IMR-90 (cell line): ENCODE data around the gene CACNG5. TPM values are rescaled to one million over a fixed set of nuclear protein-coding genes. Genes with fewer than 3 reads are reported as not detected.

Source experiments
- ATAC-seq: fragments of 200-7000 bp; cut with Tn5 transposase; 2 replicates; pipeline ENCODE4 v1.9.1; 2020; ENCODE audit warnings: low read depth, mild to moderate bottlenecking, moderate library complexity
- BruUV-seq: library from RNA; stranded (reverse); fragments of 400-500 nt; replicated peaks from 2 replicates; lab custom pipeline; 2021; lab: Mats Ljungman, UMichigan
- CTCF ChIA-PET: fragments of 300-600 bp; formaldehyde crosslinking; extraction: SDS; loops from one replicate; lab custom pipeline; 2021; ENCODE audit warnings: antibody characterized with exemption; lab: Yijun Ruan, JAX
- POLR2A ChIA-PET: fragments of 300-600 bp; sonication (Branson Sonifier 250); formaldehyde crosslinking; loops from one replicate; lab custom pipeline; 2022; ENCODE audit warnings: antibody characterized with exemption; ENCODE audit not compliant: unreplicated experiment; lab: Charles Lee
- DNase-seq: peaks from one replicate; pipeline ENCODE4 v3.0.0; 2013
- H2AFZ ChIP-seq: replicated peaks from 2 replicates; pipeline ENCODE3; 2013; ENCODE audit warnings: low read length, mild to moderate bottlenecking; ENCODE audit not compliant: poor library complexity
- H2AK5ac ChIP-seq: 2 replicates; pipeline ENCODE4 v1.6.1; 2013; ENCODE audit warnings: low read depth, low read length, inconsistent platforms
- H2AK9ac ChIP-seq: replicated peaks from 2 replicates; pipeline ENCODE3; 2013; ENCODE audit warnings: mild to moderate bottlenecking, low read depth, low read length, moderate library complexity; ENCODE audit not compliant: poor library complexity
- H2BK120ac ChIP-seq: 2 replicates; pipeline ENCODE4 v1.6.1; 2013; ENCODE audit warnings: low read depth, low read length, inconsistent platforms
- H2BK15ac ChIP-seq: 3 replicates; pipeline ENCODE4 v1.6.1; 2013; ENCODE audit warnings: low read depth, low read length, inconsistent platforms
- H2BK20ac ChIP-seq: 2 replicates; pipeline ENCODE4 v1.6.1; 2013; ENCODE audit warnings: low read depth, mild to moderate bottlenecking, inconsistent platforms, low read length, moderate library complexity
- H2BK5ac ChIP-seq: 2 replicates; pipeline ENCODE4 v1.6.1; 2013; ENCODE audit warnings: mild to moderate bottlenecking, low read depth, low read length, inconsistent platforms; ENCODE audit not compliant: poor library complexity, severe bottlenecking
- H3K14ac ChIP-seq: replicated peaks from 2 replicates; pipeline ENCODE4 v1.6.1; 2013; ENCODE audit warnings: low read depth, low read length, inconsistent platforms
- H3K18ac ChIP-seq: 2 replicates; pipeline ENCODE4 v1.6.1; 2013; ENCODE audit warnings: low read depth, low read length, control low read depth
- H3K23ac ChIP-seq: 2 replicates; pipeline ENCODE4 v1.6.1; 2013; ENCODE audit warnings: low read depth, low read length, inconsistent platforms
- H3K27ac ChIP-seq: 2 replicates; pipeline ENCODE4 v1.5.1; 2013; ENCODE audit warnings: mild to moderate bottlenecking, control low read depth, low read length; ENCODE audit not compliant: insufficient read depth
- H3K27me3 ChIP-seq: 2 replicates; pipeline ENCODE4 v1.6.1; 2013; ENCODE audit warnings: low read length; ENCODE audit not compliant: control insufficient read depth, insufficient read depth
- H3K36me3 ChIP-seq: 2 replicates; pipeline ENCODE4 v1.6.1; 2013; ENCODE audit warnings: low read length, mixed read lengths; ENCODE audit not compliant: control insufficient read depth, insufficient read depth
- H3K4ac ChIP-seq: 2 replicates; pipeline ENCODE4 v1.6.1; 2013; ENCODE audit warnings: low read depth, low read length, inconsistent platforms
- H3K4me1 ChIP-seq: 2 replicates; pipeline ENCODE4 v1.6.1; 2013; ENCODE audit warnings: low read length, mixed read lengths; ENCODE audit not compliant: control insufficient read depth, insufficient read depth
- H3K4me2 ChIP-seq: 2 replicates; pipeline ENCODE4 v1.6.1; 2013; ENCODE audit warnings: low read depth, mild to moderate bottlenecking, control low read depth, low read length, moderate library complexity
- H3K4me3 ChIP-seq: 2 replicates; pipeline ENCODE4 v1.5.1; 2013; ENCODE audit warnings: low read depth, mild to moderate bottlenecking, control low read depth, low read length, moderate library complexity; ENCODE audit not compliant: insufficient read depth
- H3K56ac ChIP-seq: 2 replicates; pipeline ENCODE4 v1.6.1; 2013; ENCODE audit warnings: low read length, inconsistent platforms; ENCODE audit not compliant: insufficient read depth; ENCODE audit errors: extremely low read depth
- H3K79me1 ChIP-seq, 2 experiments: 2 replicates each; pipeline ENCODE4 v1.6.1; 2013; ENCODE audit warnings: low read length in 2 of 2, inconsistent platforms in 1 of 2, low read depth in 1 of 2
- H3K9ac ChIP-seq: 2 replicates; pipeline ENCODE4 v1.6.1; 2013; ENCODE audit warnings: low read depth, low read length, control low read depth
- H3K9me1 ChIP-seq: 2 replicates; pipeline ENCODE4 v1.6.1; 2013; ENCODE audit warnings: low read length, inconsistent platforms; ENCODE audit not compliant: insufficient read depth
- H3K9me3 ChIP-seq: 2 replicates; pipeline ENCODE4 v1.6.1; 2013; ENCODE audit warnings: low read length; ENCODE audit not compliant: control insufficient read depth, insufficient read depth
- H4K20me1 ChIP-seq: 2 replicates; pipeline ENCODE4 v1.6.1; 2013; ENCODE audit warnings: low read length, inconsistent platforms; ENCODE audit not compliant: insufficient read depth
- H4K5ac ChIP-seq: 2 replicates; pipeline ENCODE4 v1.6.1; 2013; ENCODE audit warnings: mild to moderate bottlenecking, low read depth, low read length, control low read depth
- H4K8ac ChIP-seq, 2 experiments: 2 replicates each; pipeline ENCODE4 v1.6.1; 2013; ENCODE audit warnings: low read depth in 2 of 2, low read length in 2 of 2, control low read depth in 1 of 2, inconsistent platforms in 1 of 2
- H4K91ac ChIP-seq: 2 replicates; pipeline ENCODE4 v1.6.1; 2013; ENCODE audit warnings: low read depth, low read length, inconsistent platforms; ENCODE audit not compliant: insufficient read depth
- CEBPB ChIP-seq: IDR thresholded peaks from 2 replicates; pipeline ENCODE4 v1.6.1; 2012; ENCODE audit warnings: low read depth, low read length, improper control_type of control experiment
- CHD1 ChIP-seq: IDR thresholded peaks from 2 replicates; pipeline ENCODE4 v1.6.1; 2012; ENCODE audit warnings: low read depth, low read length, improper control_type of control experiment
- FOS ChIP-seq: fragments of 150-350 bp; IDR thresholded peaks from 2 replicates; pipeline ENCODE4 v1.6.1; 2016; ENCODE audit warnings: low read depth, low read length
- MAFK ChIP-seq: IDR thresholded peaks from 2 replicates; pipeline ENCODE4 v1.6.1; 2012; ENCODE audit warnings: low read depth, low read length, improper control_type of control experiment
- MAZ ChIP-seq: IDR thresholded peaks from 2 replicates; pipeline ENCODE4 v1.6.1; 2012; ENCODE audit warnings: low read depth, mild to moderate bottlenecking, low read length, improper control_type of control experiment, moderate library complexity, borderline replicate concordance
- NFE2L2 ChIP-seq: fragments of 150-350 bp; IDR thresholded peaks from 2 replicates; pipeline ENCODE4 v1.6.1; 2016; ENCODE audit warnings: low read depth, mild to moderate bottlenecking, low read length
- POLR2A ChIP-seq: IDR thresholded peaks from 2 replicates; pipeline ENCODE4 v1.6.1; 2012; ENCODE audit warnings: mild to moderate bottlenecking, low read depth, low read length
- RAD21 ChIP-seq: IDR thresholded peaks from 2 replicates; pipeline ENCODE4 v1.6.1; 2012; ENCODE audit warnings: low read length, improper control_type of control experiment
- RCOR1 ChIP-seq: IDR thresholded peaks from 2 replicates; pipeline ENCODE4 v1.6.1; 2012; ENCODE audit warnings: mild to moderate bottlenecking, low read length, improper control_type of control experiment; ENCODE audit not compliant: insufficient replicate concordance
- SMC3 ChIP-seq: fragments of 150-350 bp; IDR thresholded peaks from 2 replicates; pipeline ENCODE4 v1.6.1; 2016; ENCODE audit warnings: low read depth, mild to moderate bottlenecking, antibody characterized with exemption, low read length, moderate library complexity
- WGBS, 2 experiments: methylation state at CpG; one replicate each; pipeline versions ENCODE4 v1.1.5 to v1.1.7; 2013; ENCODE audit warnings: missing lambda C conversion rate in 2 of 2; ENCODE audit not compliant: insufficient read length in 1 of 2; ENCODE audit errors: extremely low coverage in 2 of 2; 5-methylcytosine and 5-hydroxymethylcytosine counted together
- dilution Hi-C: fragments of 300-500 bp; cut with HindIII; formaldehyde crosslinking; loops from one replicate; pipeline ENCODE4 v1.14.3; 2018; ENCODE audit warnings: low sequenced_read_pairs; ENCODE audit not compliant: unreplicated experiment
- in situ Hi-C: fragments of 300-500 bp; cut with MboI; formaldehyde crosslinking; loops from 3 replicates; pipeline ENCODE4 v1.14.3; 2019; ENCODE audit warnings: low sequenced_read_pairs, inconsistent platforms, mixed read lengths
- intact Hi-C: fragments of 100-400 bp; cut with micrococcal nuclease; formaldehyde crosslinking; loops from 2 replicates; pipeline ENCODE4 v1.10.0; 2022
- polyA plus RNA-seq, 3 experiments: library from polyadenylated mRNA; depleted of rRNA; stranded (reverse); fragments of >200 nt; gene quantifications; 2 replicates each; pipeline ENCODE4 v1.2.3, GENCODE V29; 2012; ENCODE audit warnings: low replicate concordance in 1 of 3
- total RNA-seq: library from RNA; depleted of rRNA; stranded (reverse); fragments of >200 nt; gene quantifications from 2 replicates; pipeline ENCODE4 v1.2.3, GENCODE V29; 2012
- TF ChIP-seq, protein P1 (sequence below): conservative IDR thresholded peaks from 2 replicates; pipeline ENCODE4 v1.5.1; 2012; ENCODE audit warnings: mild to moderate bottlenecking, low read depth, low read length, improper control_type of control experiment

Gene CACNG5
- total and polyA plus RNA-seq, 2 of the 4 experiments (the other 2 are of a cell fraction): not detected

DNA sequence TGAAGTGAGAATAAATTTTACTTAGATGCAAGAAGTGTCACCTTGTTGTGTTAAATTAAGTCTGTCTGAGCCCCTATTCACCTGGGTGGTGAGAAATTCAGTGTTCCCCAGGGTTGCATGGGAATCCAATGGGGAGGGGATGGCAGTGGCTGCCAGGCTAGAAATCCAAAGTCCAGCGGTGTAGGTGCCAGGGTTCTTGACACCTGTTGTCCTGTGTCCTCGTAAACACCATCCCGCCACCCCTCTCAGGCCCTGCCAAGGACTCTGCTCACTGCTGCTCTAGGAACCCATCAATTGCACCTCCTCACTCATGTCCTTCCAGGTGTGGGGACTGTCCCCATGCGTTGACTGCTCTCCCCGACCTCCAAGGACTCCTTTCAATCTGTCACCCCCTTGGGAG is 58.9 kb downstream of the CACNG5 start:
- no peaks in the 10 kb centered on the region for H3K9me3 ChIP-seq
- no peak overlapping the region for H3K18ac ChIP-seq
- ChIA-PET CTCF (no interaction called here), POLR2A (no interaction called here)
- no peak overlapping the region for H2BK120ac ChIP-seq
- no peaks in the 10 kb centered on the region for H3K36me3 ChIP-seq
- H3K4me1 ChIP-seq: no peaks in the 10 kb centered on the region
- H3K23ac ChIP-seq: no peak overlapping the region
- H3K4ac ChIP-seq: no peak overlapping the region
- no peak overlapping the region for H2BK20ac ChIP-seq
- no peak overlapping the region for H4K91ac ChIP-seq
- no peak overlapping the region for H3K9ac ChIP-seq
- H4K8ac ChIP-seq: no peak overlapping the region
- H2AFZ ChIP-seq: no peak overlapping the region
- 86% methylated on average over 2 of the region's 5 CpGs; no CpG with 5 or more reads in 1 of the 2 experiments for WGBS, 2 experiments
- no peak overlapping the region for H2BK15ac ChIP-seq
- no peaks in the 10 kb centered on the region for H4K20me1 ChIP-seq
- no peak overlapping the region for H3K14ac ChIP-seq
- H4K5ac ChIP-seq: no peak overlapping the region
- ATAC-seq (no peak), DNase-seq (no peak)
- no peak overlapping the region for H2AK9ac ChIP-seq
- dilution Hi-C loops (no loop called here), in situ Hi-C loops (no loop called here), intact Hi-C loops (no loop called here)
- no peak overlapping the region for H3K4me2 ChIP-seq
- H3K27me3 ChIP-seq: peaks cover 45% of the 10 kb centered on the region
- BruUV-seq: no TSS peak
- no peak overlapping the region for H2BK5ac ChIP-seq
- no peak overlapping the region for H2AK5ac ChIP-seq
- no peaks in the 10 kb centered on the region for H3K9me1 ChIP-seq
- H3K27ac ChIP-seq: no peak overlapping the region
- no peaks in the 10 kb centered on the region for H3K79me1 ChIP-seq
- TF ChIP-seq MAFK: no peak
- TF ChIP-seq MAZ: no peak
- no peak for TF ChIP-seq SMC3
- TF ChIP-seq NFE2L2: no peak
- TF ChIP-seq RCOR1: no peak
- no peak for TF ChIP-seq FOS
- TF ChIP-seq RAD21: no peak
- no peak for TF ChIP-seq CHD1
- TF ChIP-seq, protein P1, sequence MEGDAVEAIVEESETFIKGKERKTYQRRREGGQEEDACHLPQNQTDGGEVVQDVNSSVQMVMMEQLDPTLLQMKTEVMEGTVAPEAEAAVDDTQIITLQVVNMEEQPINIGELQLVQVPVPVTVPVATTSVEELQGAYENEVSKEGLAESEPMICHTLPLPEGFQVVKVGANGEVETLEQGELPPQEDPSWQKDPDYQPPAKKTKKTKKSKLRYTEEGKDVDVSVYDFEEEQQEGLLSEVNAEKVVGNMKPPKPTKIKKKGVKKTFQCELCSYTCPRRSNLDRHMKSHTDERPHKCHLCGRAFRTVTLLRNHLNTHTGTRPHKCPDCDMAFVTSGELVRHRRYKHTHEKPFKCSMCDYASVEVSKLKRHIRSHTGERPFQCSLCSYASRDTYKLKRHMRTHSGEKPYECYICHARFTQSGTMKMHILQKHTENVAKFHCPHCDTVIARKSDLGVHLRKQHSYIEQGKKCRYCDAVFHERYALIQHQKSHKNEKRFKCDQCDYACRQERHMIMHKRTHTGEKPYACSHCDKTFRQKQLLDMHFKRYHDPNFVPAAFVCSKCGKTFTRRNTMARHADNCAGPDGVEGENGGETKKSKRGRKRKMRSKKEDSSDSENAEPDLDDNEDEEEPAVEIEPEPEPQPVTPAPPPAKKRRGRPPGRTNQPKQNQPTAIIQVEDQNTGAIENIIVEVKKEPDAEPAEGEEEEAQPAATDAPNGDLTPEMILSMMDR: no peak
- TF ChIP-seq CEBPB: no peak
- TF ChIP-seq POLR2A: no peak
- H3K56ac ChIP-seq: no peak overlapping the region
- H3K4me3 ChIP-seq: no peak overlapping the region
